K562 (cell line): ENCODE results near the gene ZNF584. TPM values are rescaled to one million over a fixed set of nuclear protein-coding genes. Genes with fewer than 3 reads are reported as not detected.

Experiments used
- CBFB ChIP-seq: sonication (generic); formaldehyde crosslinking; IDR thresholded peaks from 2 replicates; pipeline ENCODE4 v1.4.0; 2020; ENCODE audit warnings: mild to moderate bottlenecking, missing genetic modification reagents
- CBX8 ChIP-seq: fragments of 200-600 bp; sonication (generic); IDR thresholded peaks from 2 replicates; pipeline ENCODE4 v1.6.1; 2012; ENCODE audit warnings: borderline replicate concordance, mixed run types, low read depth, mild to moderate bottlenecking, moderate library complexity, mixed read lengths, low read length, control low read depth, inconsistent platforms; ENCODE audit not compliant: poor library complexity, severe bottlenecking; ENCODE audit errors: extremely low read depth
- KDM2B ChIP-seq: fragments of 250-450 bp; sonication (Bioruptor Pico); IDR thresholded peaks from 2 replicates; pipeline ENCODE4 v1.8.0; 2021; ENCODE audit warnings: mild to moderate bottlenecking, moderate library complexity
- RBM14 ChIP-seq: fragments of 200-400 bp; formaldehyde crosslinking; IDR thresholded peaks from 2 replicates; pipeline ENCODE4 v1.6.1; 2018; ENCODE audit warnings: low read depth, mild to moderate bottlenecking, low read length, moderate library complexity, borderline replicate concordance; ENCODE audit not compliant: insufficient read depth
- TGIF2 ChIP-seq: sonication (generic); formaldehyde crosslinking; IDR thresholded peaks from 2 replicates; pipeline ENCODE4 v1.8.1; 2022; ENCODE audit warnings: mild to moderate bottlenecking, missing genetic modification reagents, moderate library complexity
- U2AF1 ChIP-seq: fragments of 200-400 bp; formaldehyde crosslinking; optimal IDR thresholded peaks from 2 replicates; pipeline ENCODE3; 2017; ENCODE audit warnings: mild to moderate bottlenecking, low read depth, low read length, moderate library complexity
- ZBTB12 ChIP-seq: fragments of 250-450 bp; sonication (Bioruptor Pico); IDR thresholded peaks from 2 replicates; pipeline ENCODE4 v1.4.0; 2020
- ZNF41 ChIP-seq: fragments of 250-450 bp; sonication (Bioruptor Pico); conservative IDR thresholded peaks from 2 replicates; pipeline ENCODE4 v1.4.0; 2020; ENCODE audit warnings: mild to moderate bottlenecking
- polyA plus RNA-seq, 8 experiments: library from polyadenylated mRNA; depleted of rRNA in 4 of 8; stranded (reverse) in 5 of 8; unstranded in 3 of 8; fragments of >200 nt; fragmentation: Nextera tagmentation in 2 of 8; fragmentation: Illumina TruSeq in 1 of 8; extraction: Ambion mirVana in 2 of 8; extraction: Trizol in 1 of 8; gene quantifications; 2 replicates each; pipeline versions ENCODE4 v1.2.1 to v1.2.3, GENCODE V29; 2011 to 2014; ENCODE audit warnings: inconsistent platforms in 1 of 8, missing spikeins in 1 of 8
- total RNA-seq, 7 experiments: library from RNA; depleted of rRNA in 6 of 7; stranded (reverse); fragments of >200 nt in 6 of 7; fragmentation: Illumina TruSeq in 2 of 7; extraction: Trizol in 2 of 7; gene quantifications; 2 replicates each; pipeline versions ENCODE4 v1.2.1 to v1.2.3, GENCODE V29; 2011 to 2021; ENCODE audit warnings: low replicate concordance in 1 of 7
- TF ChIP-seq, protein P1 (sequence below), 2 experiments: fragments of 200-800 bp in 1 of 2; sonication (Bioruptor generic) in 1 of 2; sonication (generic) in 1 of 2; formaldehyde crosslinking in 1 of 2; IDR thresholded peaks in 1 of 2; conservative IDR thresholded peaks in 1 of 2; 2 replicates each; pipeline versions ENCODE4 v1.5.0 to v1.6.1; 2016 to 2020; ENCODE audit warnings: missing compliant biosample characterization in 1 of 2, missing genetic modification characterization in 1 of 2, missing genetic modification reagents in 1 of 2
- TF ChIP-seq, protein P2 (sequence below), 2 experiments: fragments of 250-450 bp in 1 of 2; fragments of 450-650 bp in 1 of 2; sonication (Bioruptor Pico) in 1 of 2; IDR thresholded peaks; 2 replicates each; pipeline versions ENCODE4 v1.6.1 to v1.8.0; 2016 to 2021; ENCODE audit warnings: mild to moderate bottlenecking in 2 of 2, moderate library complexity in 2 of 2, missing compliant biosample characterization in 1 of 2, missing genetic modification characterization in 1 of 2

The ZNF584 gene
- total and polyA plus RNA-seq, 9 of the 15 experiments (the other 6 are each of a cell fraction or from before 2014, with no cell fraction given): 5.8 to 43.4 (median 24.6) TPM

DNA sequence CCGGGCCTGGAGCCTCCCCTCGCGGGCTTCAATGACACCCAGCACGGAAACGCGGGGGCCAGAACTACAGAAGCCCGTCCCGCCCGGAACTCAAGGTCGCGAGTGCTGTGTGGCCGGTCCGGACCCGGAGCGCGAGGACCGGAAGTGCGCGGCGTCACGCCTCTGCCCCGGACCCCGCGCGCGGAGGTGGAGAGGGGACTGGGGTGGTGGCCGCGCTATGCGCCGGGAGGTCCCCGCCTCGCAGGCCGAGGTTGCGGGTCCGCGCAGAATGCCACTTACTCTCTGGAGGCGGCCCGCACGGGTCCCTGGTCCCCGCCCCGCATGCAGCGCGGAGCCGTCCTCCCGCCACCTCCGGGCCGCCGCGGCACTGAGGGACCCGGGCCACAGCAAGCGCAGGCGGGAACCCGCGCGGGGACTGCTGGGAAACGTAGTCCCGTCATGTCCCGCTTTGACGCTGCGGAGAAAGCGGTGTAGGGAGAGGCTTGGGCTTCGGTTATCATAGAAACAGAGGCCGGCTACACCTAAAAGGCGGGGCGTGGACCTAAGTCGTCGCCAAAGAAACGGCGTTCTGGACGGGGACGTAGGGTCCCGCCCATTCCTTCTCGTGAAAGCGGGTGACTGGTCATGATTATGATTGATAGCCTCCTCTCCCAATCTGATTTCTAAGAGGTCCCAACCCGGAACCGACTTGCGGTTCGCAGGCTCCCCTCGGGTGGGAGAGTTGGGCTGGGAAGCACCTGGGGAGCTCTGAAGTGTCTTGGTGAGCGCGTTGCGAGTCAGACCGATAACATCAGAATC is 27.6 kb upstream of the ZNF584 start, which contains the start of gene ZNF837 (continued):
- TF ChIP-seq CBFB (peak; percentile 68; the same call in 1 of the 2 replicates), U2AF1 (peak; percentile 97), KDM2B (peak; percentile 79; the same call in 1 of the 2 replicates), RBM14 (no peak), ZBTB12 (CRISPR knock-in tag) (peak; percentile 78), ZNF41 (CRISPR knock-in tag) (no peak), CBX8 (no peak), TGIF2 (CRISPR knock-in tag) (peak; percentile 71; the same call in 1 of the 2 replicates)
- TF ChIP-seq, protein P1, sequence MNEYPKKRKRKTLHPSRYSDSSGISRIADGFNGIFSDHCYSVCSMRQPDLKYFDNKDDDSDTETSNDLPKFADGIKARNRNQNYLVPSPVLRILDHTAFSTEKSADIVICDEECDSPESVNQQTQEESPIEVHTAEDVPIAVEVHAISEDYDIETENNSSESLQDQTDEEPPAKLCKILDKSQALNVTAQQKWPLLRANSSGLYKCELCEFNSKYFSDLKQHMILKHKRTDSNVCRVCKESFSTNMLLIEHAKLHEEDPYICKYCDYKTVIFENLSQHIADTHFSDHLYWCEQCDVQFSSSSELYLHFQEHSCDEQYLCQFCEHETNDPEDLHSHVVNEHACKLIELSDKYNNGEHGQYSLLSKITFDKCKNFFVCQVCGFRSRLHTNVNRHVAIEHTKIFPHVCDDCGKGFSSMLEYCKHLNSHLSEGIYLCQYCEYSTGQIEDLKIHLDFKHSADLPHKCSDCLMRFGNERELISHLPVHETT (CRISPR knock-in tag; conservative IDR thresholded peaks at IDR 0.05 in 1 of 2, IDR thresholded peaks at IDR 0.05 in 1 of 2): peak in 1 of 2 experiments; percentile 87; a peak in 2 of 4 replicates
- TF ChIP-seq, protein P2, sequence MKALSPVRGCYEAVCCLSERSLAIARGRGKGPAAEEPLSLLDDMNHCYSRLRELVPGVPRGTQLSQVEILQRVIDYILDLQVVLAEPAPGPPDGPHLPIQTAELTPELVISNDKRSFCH (CRISPR knock-in tag; IDR thresholded peaks at IDR 0.05): no peak
- TF ChIP-seq, protein P2 (tag; IDR thresholded peaks at IDR 0.05): peak; percentile 91
